NOMO-1 treated with dmso at 0.1 percent for 144 hours (cell line): Measurements from ENCODE around the gene TFAM.

Experiments used
- DNase-seq: peaks from one replicate; lab custom pipeline; 2025; ENCODE audit not compliant: unreplicated experiment; lab: John Stamatoyannopoulos, UW

The TFAM gene

GRCh38 chr10:58433066-58433465, 47.9 kb downstream of the TFAM start:
- no peak for DNase-seq

GRCh38 chr10:58433571-58433970, 48.4 kb downstream of the TFAM start:
- no peak for DNase-seq

- DNase-seq = no peak
Measured at GRCh38 chr10:58435297-58435985, 50.2 kb downstream of the TFAM start.

- no peak for DNase-seq
Measured at GRCh38 chr10:58436071-58436470, 50.9 kb downstream of the TFAM start.

GRCh38 chr10:58438340-58438871, 53.2 kb downstream of the TFAM start:
- DNase-seq = no peak

GRCh38 chr10:58438986-58439385, 53.8 kb downstream of the TFAM start:
- no peak for DNase-seq

- DNase-seq = no peak
Measured at GRCh38 chr10:58439632-58440364, 54.6 kb downstream of the TFAM start.

- no peak for DNase-seq
Measured at GRCh38 chr10:58440484-58440883, 55.3 kb downstream of the TFAM start.

- DNase-seq = no peak
Measured at GRCh38 chr10:58444321-58444720, 59.1 kb downstream of the TFAM start.

GRCh38 chr10:58444876-58445275, 59.7 kb downstream of the TFAM start:
- no peak for DNase-seq

GRCh38 chr10:58448121-58448935, 63.1 kb downstream of the TFAM start:
- no peak for DNase-seq
